ENCODE data around the gene ALAS1.

DNA sequence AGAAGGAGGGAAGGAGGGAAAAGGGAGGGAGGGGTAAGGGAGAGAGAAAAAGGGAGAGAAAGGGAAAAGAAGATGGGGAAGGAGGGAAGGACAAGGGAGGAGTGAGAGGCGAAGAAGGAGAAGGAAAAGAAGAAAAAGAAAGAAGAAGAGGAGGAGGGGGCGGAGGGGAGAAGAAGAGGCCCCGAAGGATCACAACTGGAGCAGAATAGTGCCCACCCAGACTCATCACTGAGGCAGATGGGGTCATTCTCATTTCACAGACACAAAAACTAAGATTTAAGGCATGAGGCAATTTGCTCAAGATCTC is 2.7 kb upstream of the ALAS1 start:
- no peak for TF ChIP-seq L3MBTL2 (conservative IDR thresholded peaks at IDR 0.05)
- TF ChIP-seq FOXA1 (IDR thresholded peaks at IDR 0.05), result no peak
- TF ChIP-seq BHLHE40 (IDR thresholded peaks at IDR 0.05; ENCODE audit: borderline replicate concordance), result no peak
- TF ChIP-seq TARDBP (IDR thresholded peaks at IDR 0.05), result no peak
- TF ChIP-seq FOXM1 (IDR thresholded peaks at IDR 0.05; ENCODE audit: borderline replicate concordance), result no peak
